GM21367 (cell line): ENCODE data around the gene RAB21.
"Not testable (repeated sequence)": the region's sequence is repeated elsewhere in the genome, so short reads cannot be mapped to it uniquely, and the experiment has no call there.

Experiments used
- ATAC-seq: cut with Tn5 transposase; IDR thresholded peaks from one replicate; pipeline ENCODE4 v1.9.1; 2021; ENCODE audit not compliant: unreplicated experiment

The RAB21 gene

GRCh38 chr12:71795901-71796300 is 41.2 kb downstream of the RAB21 start:
- no peak for ATAC-seq

- no peak for ATAC-seq
These were observed 42.9 kb downstream of the RAB21 start for GRCh38 chr12:71797531-71797930.

GRCh38 chr12:71799106-71799505 is 44.4 kb downstream of the RAB21 start:
- no peak for ATAC-seq

- ATAC-seq: no peak
These were observed 45.5 kb downstream of the RAB21 start for GRCh38 chr12:71800177-71800576.

GRCh38 chr12:71804505-71804904 is 49.8 kb downstream of the RAB21 start:
- no peak for ATAC-seq

GRCh38 chr12:71810921-71811320 is 56.3 kb downstream of the RAB21 start:
- no peak for ATAC-seq

- not testable (repeated sequence) for ATAC-seq
These were observed 60.6 kb downstream of the RAB21 start for GRCh38 chr12:71815242-71815641.

- not testable (repeated sequence) for ATAC-seq
These were observed 67.4 kb downstream of the RAB21 start for GRCh38 chr12:71822088-71822487.

GRCh38 chr12:71828813-71829212 is 74.2 kb downstream of the RAB21 start:
- no peak for ATAC-seq

- ATAC-seq: no peak
These were observed 82.7 kb downstream of the RAB21 start for GRCh38 chr12:71837356-71837755.

GRCh38 chr12:71838231-71838630 is 83.6 kb downstream of the RAB21 start:
- ATAC-seq: no peak

- ATAC-seq: no peak
These were observed 84.0 kb downstream of the RAB21 start for GRCh38 chr12:71838676-71839075.

GRCh38 chr12:71840231-71840847 is 85.7 kb downstream of the RAB21 start:
- ATAC-seq: no peak

- ATAC-seq: peak; percentile 45
These were observed 91.8 kb downstream of the RAB21 start for GRCh38 chr12:71846322-71846940.

- ATAC-seq: no peak
These were observed 93.5 kb downstream of the RAB21 start for GRCh38 chr12:71848212-71848611.

GRCh38 chr12:71849109-71849851 is 94.6 kb downstream of the RAB21 start:
- no peak for ATAC-seq
